Measurements from ENCODE around the gene MYO3B. TPM values are rescaled to one million over a fixed set of nuclear protein-coding genes. Genes with fewer than 3 reads are reported as not detected.

Gene MYO3B, protein sequence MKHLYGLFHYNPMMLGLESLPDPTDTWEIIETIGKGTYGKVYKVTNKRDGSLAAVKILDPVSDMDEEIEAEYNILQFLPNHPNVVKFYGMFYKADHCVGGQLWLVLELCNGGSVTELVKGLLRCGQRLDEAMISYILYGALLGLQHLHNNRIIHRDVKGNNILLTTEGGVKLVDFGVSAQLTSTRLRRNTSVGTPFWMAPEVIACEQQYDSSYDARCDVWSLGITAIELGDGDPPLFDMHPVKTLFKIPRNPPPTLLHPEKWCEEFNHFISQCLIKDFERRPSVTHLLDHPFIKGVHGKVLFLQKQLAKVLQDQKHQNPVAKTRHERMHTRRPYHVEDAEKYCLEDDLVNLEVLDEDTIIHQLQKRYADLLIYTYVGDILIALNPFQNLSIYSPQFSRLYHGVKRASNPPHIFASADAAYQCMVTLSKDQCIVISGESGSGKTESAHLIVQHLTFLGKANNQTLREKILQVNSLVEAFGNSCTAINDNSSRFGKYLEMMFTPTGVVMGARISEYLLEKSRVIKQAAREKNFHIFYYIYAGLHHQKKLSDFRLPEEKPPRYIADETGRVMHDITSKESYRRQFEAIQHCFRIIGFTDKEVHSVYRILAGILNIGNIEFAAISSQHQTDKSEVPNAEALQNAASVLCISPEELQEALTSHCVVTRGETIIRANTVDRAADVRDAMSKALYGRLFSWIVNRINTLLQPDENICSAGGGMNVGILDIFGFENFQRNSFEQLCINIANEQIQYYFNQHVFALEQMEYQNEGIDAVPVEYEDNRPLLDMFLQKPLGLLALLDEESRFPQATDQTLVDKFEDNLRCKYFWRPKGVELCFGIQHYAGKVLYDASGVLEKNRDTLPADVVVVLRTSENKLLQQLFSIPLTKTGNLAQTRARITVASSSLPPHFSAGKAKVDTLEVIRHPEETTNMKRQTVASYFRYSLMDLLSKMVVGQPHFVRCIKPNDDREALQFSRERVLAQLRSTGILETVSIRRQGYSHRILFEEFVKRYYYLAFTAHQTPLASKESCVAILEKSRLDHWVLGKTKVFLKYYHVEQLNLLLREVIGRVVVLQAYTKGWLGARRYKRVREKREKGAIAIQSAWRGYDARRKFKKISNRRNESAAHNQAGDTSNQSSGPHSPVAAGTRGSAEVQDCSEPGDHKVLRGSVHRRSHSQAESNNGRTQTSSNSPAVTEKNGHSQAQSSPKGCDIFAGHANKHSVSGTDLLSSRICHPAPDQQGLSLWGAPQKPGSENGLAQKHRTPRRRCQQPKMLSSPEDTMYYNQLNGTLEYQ (N-terminal part only)
- 13.5 TPM for total RNA-seq

DNA sequence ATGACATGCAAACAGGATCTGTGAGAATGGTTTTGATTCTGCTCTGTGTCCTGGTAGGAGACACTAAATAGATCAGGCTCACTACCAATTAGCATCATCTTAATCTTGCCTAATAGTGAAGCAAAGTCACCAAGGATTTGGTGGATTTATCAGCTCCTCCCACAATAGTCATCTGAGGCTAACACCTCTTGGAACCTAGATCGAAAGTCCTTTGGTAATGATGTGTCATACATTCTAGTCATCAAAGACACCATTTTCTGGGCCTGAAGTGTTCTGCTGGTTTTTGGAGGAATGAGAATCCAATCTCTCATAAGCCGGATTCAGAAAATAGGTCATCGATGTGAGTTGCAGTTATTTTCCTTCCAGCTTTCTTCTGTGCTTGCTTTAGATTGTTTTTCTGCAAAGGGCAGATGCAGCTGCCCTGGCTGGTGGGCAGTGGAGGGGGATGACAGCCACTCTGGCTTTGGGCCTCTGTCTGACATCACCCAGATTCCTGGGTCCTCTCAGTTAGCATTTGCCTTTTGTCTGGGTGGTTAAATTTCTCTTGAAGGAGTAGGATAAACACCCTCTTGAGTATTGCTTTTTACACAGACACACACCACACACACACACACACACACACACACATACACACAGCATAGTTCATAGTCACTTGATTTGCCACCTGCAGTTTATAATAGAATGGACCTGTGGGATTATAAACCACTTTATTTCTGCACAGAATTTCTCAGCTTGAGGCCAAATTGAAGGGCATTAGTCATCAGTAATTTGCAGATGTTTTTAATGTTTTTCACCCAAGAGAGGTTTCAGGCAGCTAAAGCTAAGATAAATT lies at the start of gene MYO3B:
Gene MYO3B, plus strand, starts transcription at position 198 of the 832 bp plus-strand sequence. Its CDS starts 141 bp downstream, at position 339.

Small RNAs within 50 kb of the gene (small RNA-seq; reads per million reads assigned to genes)
- gene RF02271 (ENCODE audit: low replicate concordance): not detected
